Adrenal gland (tissue), 12 donors: ENCODE results near the gene YWHAH. TPM values are rescaled to one million over a fixed set of nuclear protein-coding genes. Genes with fewer than 3 reads are reported as not detected.

Experiments
- DNase-seq, 7 donors: peaks; one replicate each; pipeline ENCODE4 v3.0.0-alpha.2; 2019 to 2020
- H3K27ac ChIP-seq, 5 donors: fragments of 200-600 bp; sonication (generic) in 4 of 5; 1 replicate in 3 of 5; 2 replicates in 2 of 5; pipeline versions ENCODE4 v1.5.1 to v1.8.0; 2016 to 2020; ENCODE audit warnings: mild to moderate bottlenecking in 1 of 5
- H3K27me3 ChIP-seq: fragments of 200-600 bp; 2 replicates; pipeline ENCODE4 v1.8.0; 2021
- H3K36me3 ChIP-seq, 2 donors: fragments of 200-600 bp; replicated peaks in 1 of 2; 1 replicate in 1 of 2; 2 replicates in 1 of 2; pipeline versions ENCODE4 v1.5.1 to v1.8.0; 2018 to 2022
- H3K4me1 ChIP-seq, 2 donors: fragments of 200-600 bp; replicated peaks in 1 of 2; 1 replicate in 1 of 2; 2 replicates in 1 of 2; pipeline versions ENCODE4 v1.5.1 to v1.8.0; 2018 to 2021
- H3K4me3 ChIP-seq, 4 donors: fragments of 200-600 bp; sonication (generic) in 3 of 4; one replicate each; pipeline ENCODE4 v1.5.1; 2016 to 2018
- H3K9me3 ChIP-seq, 3 donors: fragments of 200-600 bp; sonication (generic) in 1 of 3; replicated peaks in 1 of 3; 1 replicate in 2 of 3; 2 replicates in 1 of 3; pipeline versions ENCODE4 v1.5.1 to v1.8.0; 2016 to 2021
- CTCF ChIP-seq, 6 experiments: fragments of 450-650 bp in 4 of 6; fragments of 200-600 bp in 2 of 6; sonication (generic) in 1 of 6; IDR thresholded peaks; 1 replicate in 5 of 6; 2 replicates in 1 of 6; pipeline versions ENCODE4 v1.5.1 to v1.8.0; 2016 to 2021; ENCODE audit warnings: antibody characterized with exemption in 6 of 6, mild to moderate bottlenecking in 2 of 6, moderate library complexity in 1 of 6
- POLR2A ChIP-seq, 2 donors: fragments of 450-650 bp; IDR thresholded peaks; one replicate each; pipeline ENCODE4 v1.6.1; 2017; ENCODE audit warnings: antibody characterized with exemption in 2 of 2, mild to moderate bottlenecking in 2 of 2, moderate library complexity in 1 of 2
- WGBS, 4 donors: extraction: QIAGEN DNeasy Blood & Tissue Kit in 2 of 4; methylation state at CpG; one replicate each; pipeline versions ENCODE4 v1.1.5 to v1.1.7; 2013 to 2017; 5-methylcytosine and 5-hydroxymethylcytosine counted together
- intact Hi-C, 2 donors: fragments of 100-400 bp; cut with DNase I; formaldehyde crosslinking; loops; one replicate each; pipeline versions ENCODE4 v1.14.1 to v1.15.0; 2022 to 2023
- polyA plus RNA-seq, 3 donors: library from polyadenylated mRNA; stranded (reverse); fragments of 200-250 nt in 2 of 3; fragments of 350-450 nt in 1 of 3; fragmentation: Illumina TruSeq in 1 of 3; extraction: RNeasy Lipid Tissue Mini Kit (QIAGEN cat#74804) in 1 of 3; gene quantifications; one replicate each; pipeline ENCODE4 v1.2.3, GENCODE V29; 2013 to 2014
- total RNA-seq, 9 donors: library from RNA; depleted of rRNA in 4 of 9; stranded (reverse); fragments of >200 nt in 4 of 9; fragments of 120-200 nt in 1 of 9; fragmentation: NEBNext Ultra II Directional in 1 of 9; extraction: Animal tissue kit (Norgen Biotek cat#: 25700) in 1 of 9; gene quantifications; one replicate each; pipeline versions ENCODE4 v1.1.0 to v1.2.4, GENCODE V29; 2013 to 2023
- donor health status: healthy with polysubstance abuse.
- donor health status: Bipolar disorder and iron deficiency.
- donor health status: DM: yes; HTN: yes; CAD: no.
- donor health status: DM: no; HTN: no; CAD: no.
- donor health status: DM: no; HTN: no; CAD: no.
- donor health status: DM: yes; HTN: yes; CAD: no.

The YWHAH gene
- total and polyA plus RNA-seq, 12 donors, result 50.6 to 128 (median 73.7) TPM

DNA sequence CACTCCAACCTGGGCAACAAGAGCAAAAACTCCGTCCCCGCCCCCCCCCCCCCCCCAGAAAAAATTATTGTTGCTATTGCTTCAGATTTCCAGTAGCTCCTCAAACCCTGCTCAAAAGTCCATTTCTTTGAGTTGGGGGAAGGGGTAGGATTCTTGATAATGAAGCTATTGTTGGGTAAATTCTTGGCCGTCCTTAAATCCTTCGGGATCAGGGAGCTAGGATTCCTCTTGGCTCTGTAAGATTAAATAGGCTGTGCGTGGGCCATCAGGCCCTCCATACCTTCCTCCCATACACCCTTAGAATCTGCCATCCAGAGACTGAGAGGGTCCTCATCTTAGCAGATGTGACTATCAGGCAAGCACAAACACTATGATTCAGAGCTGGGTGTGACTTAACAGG, 16.4 kb downstream of the YWHAH start:
- H3K4me3 ChIP-seq, result no peak overlapping the region
- no peak for TF ChIP-seq CTCF (IDR thresholded peaks at IDR 0.05)
- TF ChIP-seq POLR2A (IDR thresholded peaks at IDR 0.05), result no peak
- peaks cover 0 to 28% of the 10 kb centered on the region in 2 donors for H3K36me3 ChIP-seq
- no peaks in the 10 kb centered on the region for H3K27me3 ChIP-seq
- DNase-seq, result no peak
- H3K9me3 ChIP-seq, result no peaks in the 10 kb centered on the region
- H3K27ac ChIP-seq, result no peak overlapping the region
- 56 to 71% (median 64%) methylated on average over 3 to 5 of the region's 5 CpGs for WGBS, 4 donors
- intact Hi-C loops, result loop anchor here in 1 of 2 donors (10.0 kb wide), 1 partner anchor 116 kb away; no protein-coding TSS in a partner anchor
- peaks cover 0 to 15% of the 10 kb centered on the region in 2 donors for H3K4me1 ChIP-seq

DNA sequence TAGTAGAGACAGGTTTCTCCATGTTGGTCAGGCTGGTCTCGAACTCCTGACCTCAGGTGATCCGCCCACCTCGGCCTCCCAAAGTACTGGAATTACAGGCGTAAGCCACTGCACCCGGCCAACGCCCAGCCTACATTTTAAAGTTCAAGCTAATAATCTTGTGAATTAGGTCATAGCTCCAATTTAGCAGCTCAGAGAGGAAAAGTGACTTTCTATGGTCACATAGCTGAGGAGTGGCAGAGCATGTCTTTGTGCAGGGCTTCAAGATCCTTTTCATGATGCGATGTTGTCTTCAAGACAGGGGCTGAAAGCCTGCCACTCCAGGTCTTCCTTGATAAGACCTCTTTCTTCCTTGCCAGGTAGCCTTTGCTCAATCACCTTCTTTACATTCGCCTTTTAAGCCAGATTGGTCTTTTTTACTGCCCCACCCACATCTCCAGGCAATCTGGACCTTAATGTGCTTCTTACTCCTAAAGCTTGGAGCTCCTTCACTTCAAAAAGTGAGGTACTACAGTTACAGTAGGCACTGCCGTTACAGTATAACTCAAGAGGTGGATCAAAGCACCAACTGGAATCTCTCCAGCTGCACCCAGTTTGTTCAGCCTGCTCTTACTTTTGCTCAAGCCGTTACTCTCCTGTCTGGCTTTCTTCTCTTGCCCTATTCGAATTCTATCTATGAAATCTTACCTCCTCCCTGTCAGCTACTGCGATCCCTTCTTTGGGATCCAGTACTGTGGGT, 18.2 kb downstream of the YWHAH start:
- 80 to 88% (median 82%) methylated on average over 12 of the region's 12 CpGs for WGBS, 4 donors
- no peaks in the 10 kb centered on the region for H3K9me3 ChIP-seq
- H3K27ac ChIP-seq, result no peak overlapping the region
- no peak for DNase-seq
- no peaks in the 10 kb centered on the region for H3K27me3 ChIP-seq
- intact Hi-C loops, result loop anchor here in 1 of 2 donors (10.0 kb wide), 1 partner anchor 118 kb away; no protein-coding TSS in a partner anchor
- no peak for TF ChIP-seq CTCF (IDR thresholded peaks at IDR 0.05)
- no peak for TF ChIP-seq POLR2A (IDR thresholded peaks at IDR 0.05)
- no peak overlapping the region for H3K4me3 ChIP-seq
- H3K4me1 ChIP-seq, result peaks cover 0 to 15% of the 10 kb centered on the region in 2 donors
- peaks cover 0 to 13% of the 10 kb centered on the region in 2 donors for H3K36me3 ChIP-seq

DNA sequence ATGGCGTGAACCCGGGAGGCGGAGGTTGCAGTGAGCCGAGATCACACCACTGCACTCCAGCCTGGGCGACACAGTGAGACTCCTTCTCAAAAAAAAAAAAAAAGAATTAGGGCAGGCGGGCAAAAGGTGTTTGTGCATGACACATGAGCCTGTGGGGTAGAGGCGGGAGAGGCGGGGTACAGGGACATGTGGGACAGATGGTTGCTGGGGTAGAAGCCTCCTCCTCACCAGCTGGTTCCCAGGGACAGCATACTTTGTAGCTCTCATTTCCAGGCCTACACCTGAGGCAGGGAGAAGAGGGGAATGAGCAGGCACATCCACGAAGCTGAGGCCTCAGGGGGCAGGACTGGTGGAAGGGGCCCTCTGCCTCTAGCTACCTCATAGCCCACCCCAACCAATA, 23.7 kb downstream of the YWHAH start:
- WGBS, 4 donors, result 85 to 95% (median 90%) methylated on average over 9 of the region's 9 CpGs
- Histone ChIP-seq H3K4me1 (peaks cover 0 to 15% of the 10 kb centered on the region in 2 donors), H3K27ac (no peak overlapping the region), H3K36me3 (no peaks in the 10 kb centered on the region), H3K4me3 (no peak overlapping the region), H3K9me3 (no peaks in the 10 kb centered on the region), H3K27me3 (no peaks in the 10 kb centered on the region)
- intact Hi-C loops, result loop anchor here in 1 of 2 donors (10.0 kb wide), 1 partner anchor 123 kb away; no protein-coding TSS in a partner anchor
- no peak for DNase-seq
- TF ChIP-seq CTCF (IDR thresholded peaks at IDR 0.05), result no peak
- no peak for TF ChIP-seq POLR2A (IDR thresholded peaks at IDR 0.05)

DNA sequence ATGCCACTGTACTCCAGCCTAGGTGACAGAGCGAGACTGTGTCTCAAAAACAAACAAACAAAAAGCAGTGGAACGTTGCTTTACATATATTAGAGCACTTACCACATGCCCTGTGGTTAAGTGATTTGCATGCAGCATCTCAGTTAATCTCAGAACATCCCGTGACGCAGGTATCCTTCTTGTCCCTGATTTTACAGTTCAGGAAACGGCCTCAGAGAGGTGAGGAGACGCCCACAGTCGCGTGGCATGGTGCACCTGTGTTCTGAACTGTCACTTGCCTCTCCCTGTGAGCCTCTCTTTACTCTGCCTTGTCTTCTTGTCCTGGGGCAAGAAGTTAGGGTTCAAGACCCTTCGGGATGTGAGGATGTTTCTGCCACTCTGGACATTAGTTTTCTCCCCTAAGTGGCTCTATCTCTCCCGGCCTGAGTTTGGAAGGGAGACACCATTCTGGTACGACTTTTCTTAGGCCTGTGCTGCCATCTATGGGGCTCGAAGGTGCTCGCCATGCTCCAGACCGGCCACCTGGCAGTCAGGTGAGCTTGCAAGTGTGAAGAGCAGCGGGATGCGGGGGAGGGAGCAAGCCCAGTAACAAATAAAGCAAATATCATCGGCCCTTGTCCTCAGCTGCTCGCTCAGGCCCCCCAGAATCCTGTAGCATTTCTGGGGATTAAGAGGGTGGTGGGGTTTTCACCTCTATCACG, 25.6 kb downstream of the YWHAH start:
- Histone ChIP-seq H3K4me3 (peak overlapping the region in 2 of 4 donors; percentile 17 to 41), H3K36me3 (no peaks in the 10 kb centered on the region), H3K27ac (no peak overlapping the region), H3K27me3 (no peaks in the 10 kb centered on the region), H3K4me1 (peaks cover 0 to 9% of the 10 kb centered on the region in 2 donors), H3K9me3 (no peaks in the 10 kb centered on the region)
- WGBS, 4 donors, result 30 to 42% (median 34%) methylated on average over 14 to 19 of the region's 19 CpGs
- peak; percentile 66 to 84 (median 72) for DNase-seq
- intact Hi-C loops, result loop anchor here in 1 of 2 donors (10.0 kb wide), 2 partner anchors 125 to 295 kb away; no protein-coding TSS in a partner anchor
- TF ChIP-seq CTCF (IDR thresholded peaks at IDR 0.05) (peak in 4 of 6 experiments; percentile 34 to 66 (median 48)), POLR2A (IDR thresholded peaks at IDR 0.05) (no peak)
